Neural cell (in vitro differentiated cells): ENCODE measurements around the gene RDH13. TPM values are rescaled to one million over a fixed set of nuclear protein-coding genes. Genes with fewer than 3 reads are reported as not detected.
A peak's percentile ranks its signal among the peaks of the same experiment; 100 is the strongest.
"Not testable (repeated sequence)": the region's sequence is repeated elsewhere in the genome, so short reads cannot be mapped to it uniquely, and the experiment has no call there.

ENCODE experiments used
- H2AFZ ChIP-seq: fragments of 200-600, 300-800 bp; sonication (generic), shearing (Covaris generic); 2 replicates; pipeline ENCODE4 v1.6.0; 2014; ENCODE audit warnings: low read depth, mild to moderate bottlenecking, antibody characterized with exemption, low read length, moderate library complexity
- H3F3A ChIP-seq: fragments of 200-600 bp; shearing (Covaris generic); 2 replicates; pipeline ENCODE4 v1.6.1; 2016; ENCODE audit warnings: mild to moderate bottlenecking, moderate library complexity, mixed read lengths, antibody characterized with exemption, low read length; ENCODE audit not compliant: insufficient read depth, poor library complexity, severe bottlenecking
- H3K27ac ChIP-seq: fragments of 200-600, 300-800 bp; sonication (generic), shearing (Covaris generic); 2 replicates; pipeline ENCODE4 v1.5.1; 2014; ENCODE audit warnings: mild to moderate bottlenecking, low read length, moderate library complexity
- H3K27me3 ChIP-seq: fragments of 300-800, 200-600 bp; sonication (generic), shearing (Covaris generic); 2 replicates; pipeline ENCODE4 v1.6.0; 2014; ENCODE audit warnings: mild to moderate bottlenecking, low read depth, low read length, moderate library complexity; ENCODE audit not compliant: insufficient read depth
- H3K36me3 ChIP-seq: fragments of 300-800, 200-600 bp; sonication (generic), shearing (Covaris generic); 2 replicates; pipeline ENCODE4 v1.5.1; 2014; ENCODE audit warnings: mild to moderate bottlenecking, antibody characterized with exemption, low read length, moderate library complexity; ENCODE audit not compliant: insufficient read depth
- H3K4me2 ChIP-seq: fragments of 300-800, 200-600 bp; sonication (generic), shearing (Covaris generic); 2 replicates; pipeline ENCODE4 v1.6.0; 2014; ENCODE audit warnings: mild to moderate bottlenecking, low read length
- H3K4me3 ChIP-seq: fragments of 300-800, 200-600 bp; sonication (generic), shearing (Covaris generic); 2 replicates; pipeline ENCODE4 v1.5.1; 2014; ENCODE audit warnings: mild to moderate bottlenecking, low read length, moderate library complexity
- H3K79me2 ChIP-seq: fragments of 200-600 bp; shearing (Covaris generic); replicated peaks from 2 replicates; pipeline ENCODE4 v1.6.0; 2014; ENCODE audit warnings: mild to moderate bottlenecking, low read length, moderate library complexity; ENCODE audit not compliant: insufficient read depth
- H3K9ac ChIP-seq: fragments of 300-800, 200-600 bp; sonication (generic), shearing (Covaris generic); 2 replicates; pipeline ENCODE4 v1.6.1; 2016; ENCODE audit warnings: mild to moderate bottlenecking, low read length, mixed read lengths
- H3K9me2 ChIP-seq: fragments of 200-600 bp; shearing (Covaris generic); 2 replicates; pipeline ENCODE4 v1.6.1; 2016; ENCODE audit warnings: mild to moderate bottlenecking, low read length, mixed read lengths; ENCODE audit not compliant: insufficient read depth
- H3K9me3 ChIP-seq: fragments of 200-600, 300-800 bp; sonication (generic), shearing (Covaris generic); 2 replicates; pipeline ENCODE4 v1.6.1; 2016; ENCODE audit warnings: mild to moderate bottlenecking, mixed run types, low read length, moderate library complexity, mixed read lengths
- H4K20me1 ChIP-seq: fragments of 200-600 bp; shearing (Covaris generic); 2 replicates; pipeline ENCODE4 v1.6.1; 2016; ENCODE audit warnings: mild to moderate bottlenecking, mixed run types; ENCODE audit not compliant: insufficient read depth
- CTCF ChIP-seq: fragments of 450-650 bp; IDR thresholded peaks from 2 replicates; pipeline ENCODE4 v1.5.1; 2014; ENCODE audit warnings: antibody characterized with exemption, mild to moderate bottlenecking, moderate library complexity; ENCODE audit not compliant: poor library complexity, severe bottlenecking
- EP300 ChIP-seq: fragments of 450-650 bp; conservative IDR thresholded peaks from 2 replicates; pipeline ENCODE4 v1.6.1; 2014; ENCODE audit warnings: antibody characterized with exemption, mild to moderate bottlenecking, moderate library complexity; ENCODE audit not compliant: poor library complexity, severe bottlenecking
- EZH2 ChIP-seq: fragments of 200-600, 300-800 bp; shearing (Covaris generic), sonication (generic); IDR thresholded peaks from 2 replicates; pipeline ENCODE4 v1.6.1; 2014; ENCODE audit warnings: antibody characterized with exemption, low read length, borderline replicate concordance, mild to moderate bottlenecking; ENCODE audit not compliant: insufficient read depth, poor library complexity, severe bottlenecking
- MXI1 ChIP-seq: fragments of 450-650 bp; conservative IDR thresholded peaks from 2 replicates; pipeline ENCODE4 v1.6.1; 2014; ENCODE audit warnings: antibody characterized with exemption, mild to moderate bottlenecking; ENCODE audit not compliant: poor library complexity, severe bottlenecking
- POLR2AphosphoS5 ChIP-seq: IDR thresholded peaks from 2 replicates; pipeline ENCODE4 v1.6.1; 2012
- RAD21 ChIP-seq: fragments of 450-650 bp; conservative IDR thresholded peaks from 2 replicates; pipeline ENCODE4 v1.6.1; 2014; ENCODE audit warnings: antibody characterized with exemption, mild to moderate bottlenecking, moderate library complexity
- REST ChIP-seq: IDR thresholded peaks from 2 replicates; pipeline ENCODE4 v1.6.1; 2012; ENCODE audit warnings: borderline replicate concordance
- SMC3 ChIP-seq: fragments of 450-650 bp; conservative IDR thresholded peaks from 2 replicates; pipeline ENCODE4 v1.6.1; 2014; ENCODE audit warnings: antibody characterized with exemption, mild to moderate bottlenecking, moderate library complexity; ENCODE audit not compliant: poor library complexity
- TAF1 ChIP-seq: IDR thresholded peaks from 2 replicates; pipeline ENCODE4 v1.6.1; 2012; ENCODE audit warnings: low read depth
- polyA plus RNA-seq: library from polyadenylated mRNA; depleted of rRNA; stranded (reverse); fragments of >200 nt; gene quantifications from 2 replicates; pipeline ENCODE4 v1.2.3, GENCODE V29; 2014

Gene RDH13
- polyA plus RNA-seq, 1 donor from 2014 or later: 9.8 TPM

GRCh38 chr19:55006795-55007194 is 56.2 kb downstream of the RDH13 start:
- Histone ChIP-seq H3K4me2 (peak overlapping the region; percentile 43), H3K9ac (peak overlapping the region; percentile 49), H3K4me3 (peak overlapping the region; percentile 65)
- not testable (repeated sequence) for H3K36me3 ChIP-seq, H3K27ac ChIP-seq, H3K9me3 ChIP-seq, H2AFZ ChIP-seq, H3K27me3 ChIP-seq, H3F3A ChIP-seq, H3K9me2 ChIP-seq, H4K20me1 ChIP-seq, H3K79me2 ChIP-seq

GRCh38 chr19:55005684-55006488 is 57.1 kb downstream of the RDH13 start:
- TF ChIP-seq CTCF (no peak), POLR2AphosphoS5 (peak; percentile 89), TAF1 (peak; percentile 49), EP300 (peak; percentile 33), REST (peak; percentile 14), MXI1 (no peak), EZH2 (no peak), RAD21 (no peak)
- H3K9ac ChIP-seq: peak overlapping the region; percentile 49

GRCh38 chr19:55000761-55001160 is 62.2 kb downstream of the RDH13 start:
- Histone ChIP-seq H3K79me2 (no peaks in the 10 kb centered on the region), H3K27me3 (peaks cover 3% of the 10 kb centered on the region), H3K36me3 (no peaks in the 10 kb centered on the region), H3K4me2 (no peak overlapping the region), H3K9me2 (no peaks in the 10 kb centered on the region), H2AFZ (no peak overlapping the region), H4K20me1 (no peaks in the 10 kb centered on the region), H3K9me3 (no peaks in the 10 kb centered on the region), H3K4me3 (no peak overlapping the region), H3F3A (no peaks in the 10 kb centered on the region), H3K27ac (no peak overlapping the region), H3K9ac (no peak overlapping the region)
- TF ChIP-seq TAF1: no peak
- no peak for TF ChIP-seq EZH2
- no peak for TF ChIP-seq REST
- no peak for TF ChIP-seq CTCF
- TF ChIP-seq RAD21: no peak
- no peak for TF ChIP-seq SMC3
- TF ChIP-seq MXI1: no peak
- TF ChIP-seq POLR2AphosphoS5: no peak
- TF ChIP-seq EP300: no peak

More at GRCh38 chr19:55005684-55006488, 57.1 kb downstream of the RDH13 start:
- Histone ChIP-seq H3K4me2 (peak overlapping the region; percentile 43), H4K20me1 (no peaks in the 10 kb centered on the region), H3K27ac (peak overlapping the region; percentile 72), H3K4me3 (peak overlapping the region; percentile 65), H3K27me3 (peaks cover 3% of the 10 kb centered on the region), H3F3A (no peaks in the 10 kb centered on the region), H3K36me3 (no peaks in the 10 kb centered on the region), H3K79me2 (peaks cover 5% of the 10 kb centered on the region), H3K9me3 (no peaks in the 10 kb centered on the region), H2AFZ (peak overlapping the region; percentile 77), H3K9me2 (no peaks in the 10 kb centered on the region)
